ENCODE measurements around the gene NOL8. TPM values are rescaled to one million over a fixed set of nuclear protein-coding genes. Genes with fewer than 3 reads are reported as not detected.

NOL8 gene
- total and polyA plus RNA-seq, 2 donors from 2014 or later = 10.8 to 32.4 TPM

- no peak for TF ChIP-seq CTCF (IDR thresholded peaks at IDR 0.05; ENCODE audit: borderline replicate concordance, extremely low read depth, insufficient read depth)
- no peak overlapping the region for H3K9ac ChIP-seq (ENCODE audit: low read length in 3 of 3)
- H3K36me3 ChIP-seq (ENCODE audit: control insufficient read depth in 2 of 3, insufficient read depth in 3 of 3, low read length in 3 of 3) = peaks cover 12 to 40% (median 30%) of the 10 kb centered on the region in 3 donors
- H3K9me3 ChIP-seq (ENCODE audit: control insufficient read depth in 2 of 3, insufficient read depth in 1 of 3, low read length in 3 of 3) = no peaks in the 10 kb centered on the region
- DNase-seq (no peak), FAIRE-seq (no peak)
- H3K4me1 ChIP-seq (ENCODE audit: control insufficient read depth in 2 of 3, insufficient read depth in 2 of 3, low read depth in 1 of 3, low read length in 3 of 3) = no peaks in the 10 kb centered on the region
- intact Hi-C loops (cut with DNase I) = no loop called here
- no peak overlapping the region for H3K4me3 ChIP-seq (ENCODE audit: low read length in 3 of 3)
- no peak overlapping the region for H3K27ac ChIP-seq (ENCODE audit: low read depth in 2 of 2, low read length in 2 of 2)
- no peaks in the 10 kb centered on the region for H3K27me3 ChIP-seq (ENCODE audit: control insufficient read depth, insufficient read depth, low read length)
Observed at GRCh38 chr9:92312887-92313623, 12.1 kb downstream of the NOL8 start.

GRCh38 chr9:92310562-92310961 is 14.6 kb downstream of the NOL8 start:
- Histone ChIP-seq H3K36me3 (ENCODE audit: control insufficient read depth in 2 of 3, insufficient read depth in 3 of 3, low read length in 3 of 3) (peaks cover 12 to 51% (median 26%) of the 10 kb centered on the region in 3 donors), H3K4me3 (ENCODE audit: low read length in 3 of 3) (no peak overlapping the region), H3K9me3 (ENCODE audit: control insufficient read depth in 2 of 3, insufficient read depth in 1 of 3, low read length in 3 of 3) (no peaks in the 10 kb centered on the region), H3K27ac (ENCODE audit: low read depth in 2 of 2, low read length in 2 of 2) (no peak overlapping the region), H3K9ac (ENCODE audit: low read length in 3 of 3) (no peak overlapping the region), H3K4me1 (ENCODE audit: control insufficient read depth in 2 of 3, insufficient read depth in 2 of 3, low read depth in 1 of 3, low read length in 3 of 3) (no peaks in the 10 kb centered on the region), H3K27me3 (ENCODE audit: control insufficient read depth, insufficient read depth, low read length) (no peaks in the 10 kb centered on the region)
- DNase-seq = no peak
- intact Hi-C loops (cut with DNase I) = no loop called here
- no peak for FAIRE-seq
- no peak for TF ChIP-seq CTCF (IDR thresholded peaks at IDR 0.05; ENCODE audit: borderline replicate concordance, extremely low read depth, insufficient read depth)

- intact Hi-C loops (cut with DNase I) = no loop called here
- H3K4me1 ChIP-seq (ENCODE audit: control insufficient read depth in 2 of 3, insufficient read depth in 2 of 3, low read depth in 1 of 3, low read length in 3 of 3) = no peaks in the 10 kb centered on the region
- H3K9ac ChIP-seq (ENCODE audit: low read length in 3 of 3) = no peak overlapping the region
- H3K9me3 ChIP-seq (ENCODE audit: control insufficient read depth in 2 of 3, insufficient read depth in 1 of 3, low read length in 3 of 3) = no peaks in the 10 kb centered on the region
- peaks cover 14 to 65% (median 32%) of the 10 kb centered on the region in 3 donors for H3K36me3 ChIP-seq (ENCODE audit: control insufficient read depth in 2 of 3, insufficient read depth in 3 of 3, low read length in 3 of 3)
- H3K27ac ChIP-seq (ENCODE audit: low read depth in 2 of 2, low read length in 2 of 2) = no peak overlapping the region
- TF ChIP-seq CTCF (IDR thresholded peaks at IDR 0.05; ENCODE audit: borderline replicate concordance, extremely low read depth, insufficient read depth) = no peak
- DNase-seq (no peak), FAIRE-seq (no peak)
- no peak overlapping the region for H3K4me3 ChIP-seq (ENCODE audit: low read length in 3 of 3)
- H3K27me3 ChIP-seq (ENCODE audit: control insufficient read depth, insufficient read depth, low read length) = no peaks in the 10 kb centered on the region
Observed at GRCh38 chr9:92308893-92309292, 16.3 kb downstream of the NOL8 start.

Data from kidney (tissue), 14 donors.